KMS-11 (cell line): ENCODE data around the gene DLST.

Source experiments
- H2AFZ ChIP-seq: fragments of 200-600 bp; sonication (generic); 2 replicates; pipeline ENCODE4 v1.6.1; 2016; ENCODE audit warnings: antibody characterized with exemption, mixed run types, low read depth
- H3K27ac ChIP-seq: fragments of 200-600 bp; sonication (generic); 2 replicates; pipeline ENCODE4 v1.6.1; 2016; ENCODE audit warnings: mild to moderate bottlenecking, mixed run types
- H3K27me3 ChIP-seq: fragments of 200-600 bp; sonication (generic); 2 replicates; pipeline ENCODE4 v1.6.1; 2017; ENCODE audit warnings: mild to moderate bottlenecking, low read depth, mixed run types, moderate library complexity; ENCODE audit not compliant: insufficient read depth
- H3K36me3 ChIP-seq: fragments of 200-600 bp; sonication (generic); 2 replicates; pipeline ENCODE4 v1.6.1; 2017; ENCODE audit warnings: mild to moderate bottlenecking, mixed run types; ENCODE audit not compliant: insufficient read depth
- H3K4me1 ChIP-seq: fragments of 200-600 bp; sonication (generic); 2 replicates; pipeline ENCODE4 v1.6.1; 2016; ENCODE audit warnings: mild to moderate bottlenecking, low read depth, mixed run types; ENCODE audit not compliant: poor library complexity, severe bottlenecking
- H3K4me2 ChIP-seq: fragments of 200-600 bp; sonication (generic); 2 replicates; pipeline ENCODE4 v1.7.0; 2016; ENCODE audit warnings: mild to moderate bottlenecking, mixed run types
- H3K4me3 ChIP-seq: fragments of 200-600 bp; sonication (generic); IDR thresholded peaks from 2 replicates; pipeline ENCODE4 v1.6.1; 2017; ENCODE audit warnings: low read depth, low read length, mixed read lengths; ENCODE audit not compliant: insufficient read depth
- H3K79me2 ChIP-seq: fragments of 200-600 bp; sonication (generic); 2 replicates; pipeline ENCODE4 v1.6.1; 2016; ENCODE audit warnings: low read depth, mixed run types; ENCODE audit not compliant: insufficient read depth
- H3K9ac ChIP-seq: fragments of 200-600 bp; sonication (generic); 2 replicates; pipeline ENCODE4 v1.6.1; 2016; ENCODE audit warnings: mild to moderate bottlenecking, mixed run types
- H4K20me1 ChIP-seq: fragments of 200-600 bp; sonication (generic); 2 replicates; pipeline ENCODE4 v1.6.1; 2016; ENCODE audit warnings: mild to moderate bottlenecking, mixed run types; ENCODE audit not compliant: insufficient read depth
- CTCF ChIP-seq: fragments of 200-600 bp; sonication (generic); conservative IDR thresholded peaks from 2 replicates; pipeline ENCODE4 v1.6.1; 2017; ENCODE audit warnings: low read depth, mild to moderate bottlenecking, antibody characterized with exemption, low read length, moderate library complexity, mixed read lengths

DLST gene

GRCh38 chr14:74936731-74937130 lies 55.0 kb downstream of the DLST start:
- Histone ChIP-seq H3K79me2 (no peaks in the 10 kb centered on the region), H3K4me2 (no peak overlapping the region), H3K9ac (no peak overlapping the region), H3K27ac (no peak overlapping the region), H3K4me3 (no peak overlapping the region), H2AFZ (no peak overlapping the region), H4K20me1 (no peaks in the 10 kb centered on the region), H3K27me3 (no peaks in the 10 kb centered on the region), H3K36me3 (no peaks in the 10 kb centered on the region), H3K4me1 (no peaks in the 10 kb centered on the region)
- TF ChIP-seq CTCF: no peak

GRCh38 chr14:74937171-74937570 lies 55.5 kb downstream of the DLST start:
- Histone ChIP-seq H3K36me3 (no peaks in the 10 kb centered on the region), H3K27me3 (no peaks in the 10 kb centered on the region), H3K4me1 (no peaks in the 10 kb centered on the region), H2AFZ (no peak overlapping the region), H4K20me1 (no peaks in the 10 kb centered on the region), H3K27ac (no peak overlapping the region), H3K9ac (no peak overlapping the region), H3K4me3 (no peak overlapping the region), H3K79me2 (no peaks in the 10 kb centered on the region), H3K4me2 (no peak overlapping the region)
- TF ChIP-seq CTCF: no peak

- H3K27ac ChIP-seq: no peak overlapping the region
- H2AFZ ChIP-seq: no peak overlapping the region
- no peaks in the 10 kb centered on the region for H4K20me1 ChIP-seq
- no peak overlapping the region for H3K4me2 ChIP-seq
- H3K9ac ChIP-seq: no peak overlapping the region
- no peaks in the 10 kb centered on the region for H3K27me3 ChIP-seq
- H3K36me3 ChIP-seq: no peaks in the 10 kb centered on the region
- no peak for TF ChIP-seq CTCF
- H3K4me1 ChIP-seq: no peaks in the 10 kb centered on the region
- H3K79me2 ChIP-seq: no peaks in the 10 kb centered on the region
- no peak overlapping the region for H3K4me3 ChIP-seq
These were observed 57.1 kb downstream of the DLST start for GRCh38 chr14:74938531-74939495.

GRCh38 chr14:74940956-74941565 lies 59.3 kb downstream of the DLST start:
- TF ChIP-seq CTCF: no peak
- Histone ChIP-seq H3K4me3 (no peak overlapping the region), H3K79me2 (no peaks in the 10 kb centered on the region), H3K27me3 (no peaks in the 10 kb centered on the region), H3K4me2 (no peak overlapping the region), H3K36me3 (no peaks in the 10 kb centered on the region), H2AFZ (no peak overlapping the region), H3K27ac (no peak overlapping the region), H3K9ac (no peak overlapping the region), H4K20me1 (no peaks in the 10 kb centered on the region), H3K4me1 (no peaks in the 10 kb centered on the region)
